ENCODE results near the gene TSHR. TPM values are rescaled to one million over a fixed set of nuclear protein-coding genes. Genes with fewer than 3 reads are reported as not detected.
A peak's percentile ranks its signal among the peaks of the same experiment; 100 is the strongest.
"Not testable (repeated sequence)": the region's sequence is repeated elsewhere in the genome, so short reads cannot be mapped to it uniquely, and the experiment has no call there.

TSHR gene
- total RNA-seq (2014; rRNA removed; shearing (Covaris generic); ENCODE audit: low replicate concordance): not detected in 2 replicates

DNA sequence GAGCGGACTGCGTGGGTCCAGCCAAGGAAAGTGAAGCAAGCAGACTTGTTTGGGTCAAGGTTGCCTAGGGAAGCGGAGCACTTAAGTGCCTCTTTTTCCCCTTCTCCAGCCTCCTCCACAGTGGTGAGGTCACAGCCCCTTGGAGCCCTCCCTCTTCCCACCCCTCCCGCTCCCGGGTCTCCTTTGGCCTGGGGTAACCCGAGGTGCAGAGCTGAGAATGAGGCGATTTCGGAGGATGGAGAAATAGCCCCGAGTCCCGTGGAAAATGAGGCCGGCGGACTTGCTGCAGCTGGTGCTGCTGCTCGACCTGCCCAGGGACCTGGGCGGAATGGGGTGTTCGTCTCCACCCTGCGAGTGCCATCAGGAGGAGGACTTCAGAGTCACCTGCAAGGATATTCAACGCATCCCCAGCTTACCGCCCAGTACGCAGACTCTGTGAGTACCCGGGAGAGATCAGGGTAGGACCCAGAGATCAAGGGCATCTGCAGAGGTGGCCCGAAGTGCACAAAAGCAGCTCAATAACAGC, at the start of gene TSHR:
TSHR (plus strand) TSS at position 206 of the 526 bp plus-strand sequence; CDS start at position 266, 60 bp downstream.
- H3K9ac ChIP-seq (ENCODE audit: low read length): peak within 1 kb of the TSS; percentile 46
- H4K20me1 ChIP-seq (ENCODE audit: insufficient read depth, low read depth, low read length): no peaks in the 10 kb centered on the region
- peaks cover 28% of the 10 kb centered on the region for H3K4me1 ChIP-seq (ENCODE audit: low read length)
- no peaks in the 10 kb centered on the region for H3K36me3 ChIP-seq (ENCODE audit: insufficient read depth, low read length)
- H3K4me2 ChIP-seq (ENCODE audit: low read depth, low read length, poor library complexity, severe bottlenecking): peak within 1 kb of the TSS; percentile 65
- no peaks in the 10 kb centered on the region for H3K27me3 ChIP-seq (ENCODE audit: low read length)
- DNase-seq: no peak
- H3K9me2 ChIP-seq (replicated peaks; ENCODE audit: insufficient read depth, low read length): no peaks in the 10 kb centered on the region
- peak within 1 kb of the TSS; percentile 60 for H3K4me3 ChIP-seq (ENCODE audit: low read length)
- H3K27ac ChIP-seq (ENCODE audit: low read length): no peak within 1 kb of the TSS
- H2AFZ ChIP-seq (ENCODE audit: low read length): peak within 1 kb of the TSS; percentile 62; the same call in 1 of the 2 replicates
- no peaks in the 10 kb centered on the region for H3K79me2 ChIP-seq (ENCODE audit: low read length)
- no peaks in the 10 kb centered on the region for H3K9me3 ChIP-seq (ENCODE audit: low read length)

- no peaks in the 10 kb centered on the region for H4K20me1 ChIP-seq (ENCODE audit: insufficient read depth, low read depth, low read length)
- no peak overlapping the region for H2AFZ ChIP-seq (ENCODE audit: low read length)
- no peaks in the 10 kb centered on the region for H3K9me2 ChIP-seq (replicated peaks; ENCODE audit: insufficient read depth, low read length)
- peaks cover 13% of the 10 kb centered on the region for H3K4me1 ChIP-seq (ENCODE audit: low read length)
- H3K36me3 ChIP-seq (ENCODE audit: insufficient read depth, low read length): peaks cover 26% of the 10 kb centered on the region; the same call in 1 of the 2 replicates
- H3K79me2 ChIP-seq (ENCODE audit: low read length): peaks cover 39% of the 10 kb centered on the region
- no peaks in the 10 kb centered on the region for H3K27me3 ChIP-seq (ENCODE audit: low read length)
- no peak overlapping the region for H3K4me2 ChIP-seq (ENCODE audit: low read depth, low read length, poor library complexity, severe bottlenecking)
- no peak for DNase-seq
- no peak overlapping the region for H3K27ac ChIP-seq (ENCODE audit: low read length)
- H3K9me3 ChIP-seq (ENCODE audit: low read length): no peaks in the 10 kb centered on the region
- H3K4me3 ChIP-seq (ENCODE audit: low read length): no peak overlapping the region
- no peak overlapping the region for H3K9ac ChIP-seq (ENCODE audit: low read length)
These were observed 49.1 kb upstream of the TSHR start for GRCh38 chr14:80906336-80906735.

DNA sequence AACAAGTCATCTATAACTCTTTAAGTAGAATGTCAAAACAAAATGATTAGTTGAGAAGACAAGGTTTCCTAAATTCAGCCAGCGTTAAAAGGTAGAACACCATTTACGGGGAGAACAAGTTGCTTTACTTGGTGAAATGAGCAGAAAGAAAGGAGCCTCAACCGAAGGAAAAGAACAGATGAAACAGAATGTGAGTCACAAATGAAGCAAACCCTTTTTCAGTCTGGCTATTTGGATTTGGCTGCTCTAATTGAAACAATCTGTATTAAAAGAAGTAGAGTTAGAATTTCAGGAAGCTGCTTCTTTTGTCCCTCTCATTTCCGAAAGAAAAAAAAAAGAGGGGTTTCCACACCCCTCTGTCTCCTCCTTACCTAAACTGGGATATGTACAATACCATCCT, 48.5 kb upstream of the TSHR start:
- H3K27ac ChIP-seq (ENCODE audit: low read length): no peak overlapping the region
- no peak for DNase-seq
- H4K20me1 ChIP-seq (ENCODE audit: insufficient read depth, low read depth, low read length): no peaks in the 10 kb centered on the region
- H3K36me3 ChIP-seq (ENCODE audit: insufficient read depth, low read length): peaks cover 26% of the 10 kb centered on the region; the same call in 1 of the 2 replicates
- H3K4me1 ChIP-seq (ENCODE audit: low read length): peaks cover 13% of the 10 kb centered on the region
- H3K9me2 ChIP-seq (replicated peaks; ENCODE audit: insufficient read depth, low read length): no peaks in the 10 kb centered on the region
- no peak overlapping the region for H3K9ac ChIP-seq (ENCODE audit: low read length)
- H3K4me2 ChIP-seq (ENCODE audit: low read depth, low read length, poor library complexity, severe bottlenecking): no peak overlapping the region
- no peaks in the 10 kb centered on the region for H3K9me3 ChIP-seq (ENCODE audit: low read length)
- H3K4me3 ChIP-seq (ENCODE audit: low read length): no peak overlapping the region
- no peaks in the 10 kb centered on the region for H3K27me3 ChIP-seq (ENCODE audit: low read length)
- H2AFZ ChIP-seq (ENCODE audit: low read length): no peak overlapping the region
- peaks cover 33% of the 10 kb centered on the region for H3K79me2 ChIP-seq (ENCODE audit: low read length)

- not testable (repeated sequence) for H4K20me1 ChIP-seq (ENCODE audit: insufficient read depth, low read depth, low read length); H3K4me3 ChIP-seq (ENCODE audit: low read length); H3K9me2 ChIP-seq (replicated peaks; ENCODE audit: insufficient read depth, low read length); H2AFZ ChIP-seq (ENCODE audit: low read length); H3K9ac ChIP-seq (ENCODE audit: low read length); H3K9me3 ChIP-seq (ENCODE audit: low read length); DNase-seq; H3K27ac ChIP-seq (ENCODE audit: low read length); H3K4me2 ChIP-seq (ENCODE audit: low read depth, low read length, poor library complexity, severe bottlenecking); H3K27me3 ChIP-seq (ENCODE audit: low read length)
- peaks cover 13% of the 10 kb centered on the region for H3K4me1 ChIP-seq (ENCODE audit: low read length)
- H3K79me2 ChIP-seq (ENCODE audit: low read length): peaks cover 26% of the 10 kb centered on the region
- H3K36me3 ChIP-seq (ENCODE audit: insufficient read depth, low read length): peaks cover 32% of the 10 kb centered on the region
These were observed 43.4 kb upstream of the TSHR start for GRCh38 chr14:80912013-80912412.

DNA sequence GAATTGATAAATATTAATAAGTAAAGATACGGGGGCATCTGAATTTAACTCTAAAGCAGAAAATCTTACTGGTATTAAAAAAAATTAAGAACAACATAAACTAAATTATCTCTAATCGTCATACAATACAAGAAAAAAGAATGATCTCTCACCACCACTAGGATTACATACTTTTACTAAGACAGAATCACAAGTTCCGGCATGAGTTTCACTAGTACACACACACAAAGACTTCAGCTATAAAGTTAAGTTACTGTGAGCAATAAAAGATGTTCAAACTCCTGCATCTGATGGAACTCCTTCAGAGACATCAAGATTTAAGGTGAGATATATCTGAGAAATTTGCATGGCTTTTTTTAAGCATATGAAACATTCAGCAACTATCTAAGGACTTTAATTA, 35.8 kb upstream of the TSHR start:
- no peak overlapping the region for H3K27ac ChIP-seq (ENCODE audit: low read length)
- H3K27me3 ChIP-seq (ENCODE audit: low read length): no peaks in the 10 kb centered on the region
- H3K9me3 ChIP-seq (ENCODE audit: low read length): no peaks in the 10 kb centered on the region
- H3K4me2 ChIP-seq (ENCODE audit: low read depth, low read length, poor library complexity, severe bottlenecking): no peak overlapping the region
- H3K79me2 ChIP-seq (ENCODE audit: low read length): peaks cover 79% of the 10 kb centered on the region
- H4K20me1 ChIP-seq (ENCODE audit: insufficient read depth, low read depth, low read length): no peaks in the 10 kb centered on the region
- no peak overlapping the region for H2AFZ ChIP-seq (ENCODE audit: low read length)
- no peak for DNase-seq
- H3K36me3 ChIP-seq (ENCODE audit: insufficient read depth, low read length): peaks cover 28% of the 10 kb centered on the region
- no peak overlapping the region for H3K9ac ChIP-seq (ENCODE audit: low read length)
- H3K9me2 ChIP-seq (replicated peaks; ENCODE audit: insufficient read depth, low read length): no peaks in the 10 kb centered on the region
- peaks cover 35% of the 10 kb centered on the region for H3K4me1 ChIP-seq (ENCODE audit: low read length)
- no peak overlapping the region for H3K4me3 ChIP-seq (ENCODE audit: low read length)

DNA sequence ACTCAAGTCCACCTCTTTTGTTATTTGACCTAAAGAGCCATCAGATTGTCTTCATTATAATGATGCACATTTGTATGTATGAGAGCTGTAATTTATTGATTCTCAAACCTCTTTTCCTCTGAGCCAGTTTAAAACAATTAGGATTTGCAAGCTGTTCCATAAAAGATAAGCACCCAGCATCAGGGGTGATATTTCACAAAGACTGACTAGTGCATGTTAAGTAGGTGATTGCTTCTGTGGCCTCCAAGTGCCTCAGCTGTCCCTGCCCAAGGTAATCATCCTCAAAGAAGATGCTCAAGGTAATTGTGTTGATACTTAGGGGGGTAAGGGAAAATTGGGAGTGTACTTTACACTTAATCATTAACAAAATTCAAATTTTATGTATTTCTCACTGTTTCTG, 32.1 kb upstream of the TSHR start:
- no peak for DNase-seq
- H3K27ac ChIP-seq (ENCODE audit: low read length): no peak overlapping the region
- peaks cover 95% of the 10 kb centered on the region for H3K79me2 ChIP-seq (ENCODE audit: low read length)
- H2AFZ ChIP-seq (ENCODE audit: low read length): no peak overlapping the region
- peaks cover 5% of the 10 kb centered on the region; the same call in 1 of the 2 replicates for H3K9me3 ChIP-seq (ENCODE audit: low read length)
- H3K9me2 ChIP-seq (replicated peaks; ENCODE audit: insufficient read depth, low read length): no peaks in the 10 kb centered on the region
- no peak overlapping the region for H3K4me2 ChIP-seq (ENCODE audit: low read depth, low read length, poor library complexity, severe bottlenecking)
- no peaks in the 10 kb centered on the region for H3K27me3 ChIP-seq (ENCODE audit: low read length)
- no peaks in the 10 kb centered on the region for H4K20me1 ChIP-seq (ENCODE audit: insufficient read depth, low read depth, low read length)
- H3K36me3 ChIP-seq (ENCODE audit: insufficient read depth, low read length): peaks cover 17% of the 10 kb centered on the region
- H3K4me3 ChIP-seq (ENCODE audit: low read length): no peak overlapping the region
- H3K9ac ChIP-seq (ENCODE audit: low read length): no peak overlapping the region
- peaks cover 22% of the 10 kb centered on the region for H3K4me1 ChIP-seq (ENCODE audit: low read length)

DNA sequence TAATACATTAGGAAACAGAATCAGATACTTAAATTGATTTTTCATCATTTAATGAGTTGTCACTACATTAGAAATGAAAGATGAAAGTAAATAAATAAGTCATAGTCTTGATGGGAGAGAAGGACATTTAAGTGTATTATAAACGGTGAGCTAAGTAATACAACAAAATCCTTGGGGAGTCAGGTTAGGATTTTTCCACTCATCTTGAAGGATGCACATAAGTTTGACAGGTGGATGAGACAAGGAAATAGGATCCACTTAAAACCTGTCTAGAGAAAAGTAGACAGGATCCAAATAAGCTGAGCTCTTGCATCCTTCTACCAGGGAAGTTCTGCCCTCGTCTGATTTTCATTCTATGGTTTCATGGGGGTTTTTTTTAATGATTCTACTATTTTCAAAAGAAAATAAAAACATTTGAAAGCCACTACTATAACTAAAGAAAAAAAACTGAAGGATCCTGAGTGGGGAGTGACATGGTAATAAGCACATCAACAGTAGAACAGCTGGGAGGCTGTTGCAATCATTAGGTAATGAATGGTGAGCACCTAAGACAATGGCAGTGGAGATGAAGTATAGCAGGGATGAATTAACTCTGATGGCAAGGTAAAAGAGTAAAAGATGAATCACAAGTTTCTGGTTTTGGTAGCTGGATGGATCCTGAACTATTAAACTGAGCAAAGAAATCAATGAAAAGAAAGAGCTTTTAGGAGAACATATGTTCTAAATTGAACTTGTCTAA, 30.9 kb upstream of the TSHR start:
- H3K9me2 ChIP-seq (replicated peaks; ENCODE audit: insufficient read depth, low read length): no peaks in the 10 kb centered on the region
- H3K4me2 ChIP-seq (ENCODE audit: low read depth, low read length, poor library complexity, severe bottlenecking): no peak overlapping the region
- H3K4me3 ChIP-seq (ENCODE audit: low read length): no peak overlapping the region
- H4K20me1 ChIP-seq (ENCODE audit: insufficient read depth, low read depth, low read length): no peaks in the 10 kb centered on the region
- no peak overlapping the region for H3K27ac ChIP-seq (ENCODE audit: low read length)
- H3K79me2 ChIP-seq (ENCODE audit: low read length): peaks cover 95% of the 10 kb centered on the region
- no peak overlapping the region for H2AFZ ChIP-seq (ENCODE audit: low read length)
- H3K4me1 ChIP-seq (ENCODE audit: low read length): peaks cover 11% of the 10 kb centered on the region
- no peaks in the 10 kb centered on the region for H3K27me3 ChIP-seq (ENCODE audit: low read length)
- H3K36me3 ChIP-seq (ENCODE audit: insufficient read depth, low read length): peaks cover 25% of the 10 kb centered on the region
- peaks cover 13% of the 10 kb centered on the region; the same call in 1 of the 2 replicates for H3K9me3 ChIP-seq (ENCODE audit: low read length)
- no peak for DNase-seq
- H3K9ac ChIP-seq (ENCODE audit: low read length): no peak overlapping the region

- Histone ChIP-seq H3K9me3 (ENCODE audit: low read length) (peaks cover 13% of the 10 kb centered on the region; the same call in 1 of the 2 replicates), H3K27ac (ENCODE audit: low read length) (no peak overlapping the region), H3K27me3 (ENCODE audit: low read length) (no peaks in the 10 kb centered on the region), H3K4me1 (ENCODE audit: low read length) (peaks cover 19% of the 10 kb centered on the region), H2AFZ (ENCODE audit: low read length) (no peak overlapping the region), H3K9ac (ENCODE audit: low read length) (no peak overlapping the region), H3K36me3 (ENCODE audit: insufficient read depth, low read length) (peaks cover 26% of the 10 kb centered on the region), H4K20me1 (ENCODE audit: insufficient read depth, low read depth, low read length) (no peaks in the 10 kb centered on the region), H3K4me2 (ENCODE audit: low read depth, low read length, poor library complexity, severe bottlenecking) (no peak overlapping the region), H3K79me2 (ENCODE audit: low read length) (peaks cover 97% of the 10 kb centered on the region), H3K9me2 (replicated peaks; ENCODE audit: insufficient read depth, low read length) (no peaks in the 10 kb centered on the region), H3K4me3 (ENCODE audit: low read length) (no peak overlapping the region)
- DNase-seq: no peak
These were observed 28.9 kb upstream of the TSHR start for GRCh38 chr14:80926397-80927082.
